Skin of body (tissue), 2 donors: ENCODE data around the gene UST. TPM values are rescaled to one million over a fixed set of nuclear protein-coding genes. Genes with fewer than 3 reads are reported as not detected.
"Not testable (repeated sequence)": the region's sequence is repeated elsewhere in the genome, so short reads cannot be mapped to it uniquely, and the experiment has no call there.

Experiments
- DNase-seq: peaks from one replicate; lab custom pipeline; 2025; lab: John Stamatoyannopoulos, UW
- total RNA-seq: library from RNA; depleted of rRNA; stranded (reverse); fragments of >200 nt; gene quantifications from one replicate; pipeline ENCODE4 v1.2.3, GENCODE V29; 2014

The UST gene
- total RNA-seq, 1 donor from 2014 or later: 25.0 TPM

GRCh38 chr6:149032599-149033405 is 286.0 kb downstream of the UST start:
- DNase-seq: no peak

- DNase-seq: no peak
These were observed 286.6 kb downstream of the UST start for GRCh38 chr6:149033454-149033853.

GRCh38 chr6:149035766-149036165 is 288.9 kb downstream of the UST start:
- no peak for DNase-seq

GRCh38 chr6:149037051-149037671 is 290.3 kb downstream of the UST start:
- DNase-seq: peak; percentile 73

- DNase-seq: not testable (repeated sequence)
These were observed 292.2 kb downstream of the UST start for GRCh38 chr6:149039025-149039424.

- no peak for DNase-seq
These were observed 295.1 kb downstream of the UST start for GRCh38 chr6:149041953-149042352.

- DNase-seq: no peak
These were observed 296.8 kb downstream of the UST start for GRCh38 chr6:149043476-149044130.

- DNase-seq: peak; percentile 57
These were observed 297.7 kb downstream of the UST start for GRCh38 chr6:149044528-149044927.

GRCh38 chr6:149045404-149045803 is 298.6 kb downstream of the UST start:
- DNase-seq: no peak

GRCh38 chr6:149046164-149046821 is 299.5 kb downstream of the UST start:
- DNase-seq: no peak

GRCh38 chr6:149046822-149047246 is 300.0 kb downstream of the UST start:
- DNase-seq: no peak

- DNase-seq: no peak
These were observed 302.4 kb downstream of the UST start for GRCh38 chr6:149049230-149049629.

GRCh38 chr6:149050160-149050559 is 303.3 kb downstream of the UST start:
- DNase-seq: no peak

- no peak for DNase-seq
These were observed 305.7 kb downstream of the UST start for GRCh38 chr6:149052350-149053106.

GRCh38 chr6:149053848-149054558 is 307.2 kb downstream of the UST start:
- no peak for DNase-seq

- DNase-seq: no peak
These were observed 307.8 kb downstream of the UST start for GRCh38 chr6:149054559-149055194.

GRCh38 chr6:149055195-149055899 is 308.5 kb downstream of the UST start:
- DNase-seq: no peak

GRCh38 chr6:149056777-149057463 is 310.1 kb downstream of the UST start:
- DNase-seq: no peak

GRCh38 chr6:149057464-149057840 is 310.6 kb downstream of the UST start:
- no peak for DNase-seq
